GM18526 (cell line): Measurements from ENCODE around the gene COG5.

Source experiments
- POLR2A ChIP-seq: IDR thresholded peaks from 3 replicates; pipeline ENCODE4 v1.6.1; 2011; ENCODE audit not compliant: insufficient read length; ENCODE audit errors: extremely low read depth

Gene COG5

DNA sequence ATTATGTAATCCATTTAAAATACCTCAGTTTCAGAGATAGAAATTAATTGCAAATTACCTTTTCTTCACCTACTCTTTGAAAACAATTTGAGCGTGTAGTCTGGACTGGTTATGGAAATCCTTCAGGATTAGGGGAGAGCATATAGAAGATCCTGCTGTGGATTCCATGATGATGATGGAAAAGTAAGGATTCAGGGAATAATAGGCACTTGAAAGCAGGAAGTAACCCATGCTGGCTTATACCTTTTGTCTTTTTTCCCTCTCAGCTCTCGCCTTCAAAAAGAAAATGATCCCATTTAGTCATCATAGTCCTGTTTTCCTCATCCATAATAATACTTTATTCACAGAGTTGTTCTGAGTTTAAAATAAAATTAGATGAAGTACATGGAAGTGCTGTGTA is 390.5 kb downstream of the COG5 start:
- TF ChIP-seq POLR2A: no peak

DNA sequence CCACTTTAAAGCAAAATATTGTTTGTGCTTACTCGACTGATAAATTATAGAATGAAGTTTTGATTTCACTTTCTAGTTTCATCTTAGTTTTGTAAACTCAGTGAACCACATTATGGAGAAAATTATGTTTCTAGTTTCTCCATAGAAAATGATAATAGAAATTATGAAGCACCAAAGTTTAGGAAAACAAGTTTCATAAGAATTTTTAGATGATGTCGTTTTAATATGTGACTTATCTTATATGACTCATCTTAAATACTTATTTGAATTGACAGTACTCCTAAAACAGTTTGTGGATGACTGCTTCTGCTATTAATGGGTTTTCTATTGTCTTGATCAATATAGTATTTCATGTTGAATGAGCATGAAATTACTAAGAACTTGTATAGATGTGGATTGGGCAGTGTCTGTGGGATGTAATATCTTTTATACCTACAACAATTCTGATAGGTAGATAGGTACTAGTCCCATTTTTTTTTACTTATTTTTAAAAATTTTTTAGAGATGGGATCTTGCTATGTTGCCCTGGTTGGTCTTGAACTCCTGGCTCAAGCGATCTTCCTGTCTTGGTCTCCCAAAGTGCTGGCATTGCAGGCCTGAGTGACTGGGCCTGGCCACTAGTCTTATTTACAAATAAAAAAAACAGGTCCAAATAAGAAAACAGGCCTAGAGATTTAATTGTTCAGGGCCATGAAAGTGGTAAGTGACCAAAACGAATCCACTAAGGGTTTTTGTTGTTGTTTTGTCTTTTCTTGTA is 391.3 kb downstream of the COG5 start:
- TF ChIP-seq POLR2A: no peak

DNA sequence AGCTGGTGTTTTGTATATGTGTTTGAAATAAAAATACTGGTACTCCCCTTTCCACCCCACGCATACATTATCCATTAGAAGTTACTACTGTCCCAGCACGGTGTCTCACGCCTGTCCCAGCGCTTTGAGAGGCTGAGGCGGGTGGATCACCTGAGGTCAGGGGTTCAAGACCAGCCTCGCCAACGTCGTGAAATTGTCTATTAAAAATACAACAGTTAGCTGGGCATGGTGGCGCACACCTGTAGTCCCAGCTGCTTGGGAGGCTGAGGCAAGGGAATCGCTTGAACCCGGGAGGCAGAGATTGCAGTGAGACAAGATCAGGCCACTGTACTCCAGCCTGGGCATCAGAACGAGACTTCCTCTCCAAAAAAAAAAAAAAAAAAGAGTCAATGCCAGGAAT is 392.2 kb downstream of the COG5 start:
- TF ChIP-seq POLR2A: no peak

DNA sequence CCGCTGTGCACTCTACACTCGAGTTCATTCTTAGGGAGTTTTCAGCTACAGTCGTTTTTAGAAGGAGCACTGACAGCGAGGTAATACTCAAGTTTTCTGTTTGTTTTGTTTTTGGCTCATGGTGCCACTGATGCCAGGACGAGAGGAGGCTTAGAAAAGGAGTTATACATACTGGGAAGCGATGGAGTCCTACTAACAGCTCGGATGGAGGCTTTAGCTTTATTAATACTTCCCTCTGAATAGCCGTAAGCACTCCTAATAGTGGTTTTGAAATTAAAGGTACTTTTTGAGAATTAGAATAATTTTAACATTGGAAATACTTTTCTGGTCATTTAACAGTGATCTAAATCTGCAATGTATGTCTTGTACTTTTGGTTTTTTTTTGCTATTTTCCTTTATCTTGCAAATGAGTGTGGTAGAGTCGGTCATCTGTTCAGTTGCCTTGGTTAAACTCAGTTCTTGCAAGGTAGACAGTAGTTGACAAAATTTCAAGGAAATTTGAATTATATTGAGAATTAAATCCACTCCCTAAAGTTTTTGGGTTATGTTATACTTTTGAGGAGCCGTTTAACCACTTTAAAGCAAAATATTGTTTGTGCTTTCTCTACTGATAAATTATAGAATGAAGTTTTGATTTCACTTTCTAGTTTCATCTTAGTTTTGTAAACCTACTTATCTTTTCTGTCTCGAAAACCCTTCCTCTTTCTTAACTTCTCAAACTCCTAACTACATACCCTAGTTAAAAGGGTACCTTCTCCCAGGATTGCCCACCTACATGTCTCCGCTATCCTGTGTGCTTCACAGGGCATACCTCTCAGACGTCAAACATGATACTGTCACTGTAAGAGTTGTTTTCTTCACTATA is 393.4 kb downstream of the COG5 start:
- no peak for TF ChIP-seq POLR2A

DNA sequence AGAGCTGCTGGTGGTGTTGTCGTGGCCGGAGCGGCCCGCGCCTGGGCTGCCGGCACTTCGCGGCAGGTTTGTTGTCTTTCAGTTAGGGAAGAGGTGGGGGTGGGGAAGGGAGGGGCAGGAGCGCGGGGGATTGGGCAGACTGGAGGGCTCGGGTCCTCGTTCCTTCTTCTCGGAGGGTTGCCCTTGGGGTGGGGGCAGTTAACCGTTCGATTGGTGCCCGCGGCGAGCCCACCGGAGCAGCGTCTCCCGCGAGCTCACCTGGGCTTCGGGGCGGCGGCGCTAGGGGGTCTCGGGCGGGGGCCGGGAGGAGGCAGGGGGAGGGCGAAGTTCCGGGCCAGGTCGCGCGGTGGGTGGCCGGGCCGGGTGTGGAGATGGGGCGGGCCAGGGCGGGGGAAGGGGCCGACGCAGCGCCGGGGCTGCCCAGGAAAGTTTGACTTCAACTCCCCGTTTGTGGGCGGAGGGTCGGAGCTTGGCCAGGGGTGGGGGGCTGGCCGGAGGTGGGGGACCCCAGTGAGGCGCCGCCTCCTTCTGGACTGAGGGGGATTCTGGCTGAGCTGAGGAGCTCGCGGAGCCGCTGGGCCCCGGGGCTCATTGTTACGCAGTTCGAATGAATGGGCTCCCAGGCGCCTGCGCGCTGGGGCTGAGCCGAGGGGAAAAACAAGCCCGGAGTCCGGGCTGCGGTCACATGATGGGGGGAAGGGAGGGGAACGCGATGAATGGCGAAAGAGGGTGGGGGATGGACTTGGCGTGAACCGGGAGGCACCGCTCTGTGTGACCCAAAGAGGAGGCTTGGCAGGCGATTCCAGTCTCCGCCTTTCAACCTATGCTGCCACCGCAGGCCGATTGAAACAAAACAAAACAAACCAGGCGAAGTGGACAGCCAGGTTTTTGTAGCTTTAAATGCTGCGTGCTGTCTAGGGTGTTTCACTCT is 394.3 kb downstream of the COG5 start:
- TF ChIP-seq POLR2A: no peak

DNA sequence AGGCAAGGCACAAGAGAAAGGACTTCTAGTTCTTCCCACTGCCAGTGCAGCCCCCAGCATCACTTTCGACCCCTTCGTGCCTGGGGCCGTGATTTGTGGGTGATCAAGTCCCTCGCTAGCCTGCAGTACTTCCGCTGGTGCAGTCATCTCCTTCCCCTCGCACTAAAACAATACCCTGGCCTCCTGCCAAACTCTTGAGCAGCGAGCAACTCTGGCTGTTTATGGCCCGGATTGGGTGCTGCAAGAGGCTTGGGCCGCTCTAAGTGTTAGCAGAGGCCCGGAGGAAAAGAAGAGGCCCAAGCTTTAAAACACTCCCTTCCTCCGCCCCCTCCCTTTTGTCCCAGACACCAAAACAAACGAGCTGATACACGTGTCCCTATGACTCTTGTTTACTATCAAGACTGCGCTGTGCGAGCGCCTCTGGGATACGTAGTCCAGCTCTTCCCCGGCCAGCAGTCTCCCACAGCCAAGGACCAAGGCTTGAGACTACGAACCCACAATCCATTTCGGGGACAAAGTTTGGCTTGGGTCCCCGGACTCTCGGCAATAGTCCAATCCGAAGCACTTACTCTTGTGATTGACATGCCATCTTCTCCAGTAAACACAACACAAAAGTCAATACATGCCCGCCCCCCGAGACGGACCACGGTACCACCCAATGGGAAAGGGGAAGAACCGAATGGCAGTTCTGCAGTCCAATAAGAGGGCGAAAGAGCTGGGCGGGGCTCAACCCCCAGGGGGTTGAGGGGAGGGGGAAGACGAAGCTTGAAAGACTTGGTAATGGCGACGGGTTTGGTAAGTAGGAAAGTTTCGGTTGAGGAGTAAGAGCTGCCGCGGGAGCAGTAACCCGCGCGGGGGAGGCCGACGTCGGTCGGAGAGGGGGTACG is 395.2 kb downstream of the COG5 start, which contains the start of gene HBP1:
TSS of gene HBP1 (plus strand) at position 771 of the 887 bp plus-strand sequence. CDS start 10,891 bp downstream, outside the sequence.
- TF ChIP-seq POLR2A: peak; percentile 39

DNA sequence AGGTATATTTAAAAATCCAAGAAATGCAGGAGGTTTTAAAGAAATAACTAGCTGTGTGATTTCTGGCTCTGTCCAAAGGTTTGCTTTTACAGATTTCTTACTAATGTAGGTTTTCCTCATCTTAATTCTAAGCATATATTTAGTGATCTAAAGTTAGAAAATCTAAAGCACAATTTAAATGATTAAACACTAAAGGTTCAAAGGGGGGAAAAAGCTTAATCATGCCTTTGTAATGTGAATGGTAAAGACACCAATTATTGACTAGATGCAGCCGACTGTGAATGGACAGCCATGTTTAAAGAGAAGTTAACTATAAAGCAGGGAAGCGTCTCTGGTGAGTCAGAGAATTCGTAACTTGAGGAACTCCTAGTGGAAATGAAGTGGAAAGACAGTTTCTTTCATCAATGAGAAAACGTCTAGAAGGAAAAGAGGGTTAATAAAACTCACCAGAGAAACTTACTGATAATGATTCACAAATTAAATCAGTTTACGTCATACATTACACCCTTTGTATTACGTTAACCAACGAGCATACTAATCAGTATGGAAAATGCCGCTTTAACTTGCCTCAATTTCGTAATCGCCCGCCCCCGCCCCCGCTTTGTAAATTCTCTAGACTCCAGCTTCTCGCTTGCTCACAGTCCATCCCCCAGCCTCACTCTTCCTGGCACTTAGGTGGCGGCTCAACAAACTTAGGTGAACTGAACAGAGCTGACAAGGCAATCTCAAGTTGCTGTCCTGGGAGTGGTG is 396.1 kb downstream of the COG5 start:
- no peak for TF ChIP-seq POLR2A

DNA sequence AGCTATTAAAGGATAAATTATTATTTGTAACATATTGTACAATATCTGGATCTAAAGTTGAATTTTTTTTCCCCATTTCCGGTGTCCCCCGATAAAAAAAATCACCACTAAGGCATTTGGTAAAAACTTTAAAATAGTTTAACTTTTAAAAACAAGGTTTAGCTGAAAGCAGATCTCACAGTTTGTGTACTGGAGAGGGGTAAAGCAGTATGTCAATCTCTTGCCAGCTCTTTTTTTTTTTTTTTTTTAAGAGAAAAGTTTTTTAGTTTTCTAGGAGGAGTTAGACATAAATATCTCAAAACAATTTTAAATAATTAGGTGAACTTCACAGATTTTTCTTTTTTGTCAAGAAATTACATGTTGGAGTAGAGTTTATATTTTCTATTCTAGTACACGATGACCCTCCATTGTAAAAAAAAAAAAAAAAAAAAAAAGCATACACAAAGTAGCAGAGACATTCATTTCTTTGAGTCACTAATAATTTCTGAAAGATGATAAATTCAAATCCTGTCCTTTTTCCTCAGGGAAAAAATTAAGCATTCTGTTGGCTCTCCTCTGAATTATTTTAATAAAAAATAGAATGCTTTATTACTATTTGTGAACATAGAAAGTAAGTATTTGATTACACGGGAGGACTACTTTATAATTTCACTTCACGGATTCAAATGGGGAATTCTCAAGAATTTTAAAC is 396.8 kb downstream of the COG5 start:
- no peak for TF ChIP-seq POLR2A

DNA sequence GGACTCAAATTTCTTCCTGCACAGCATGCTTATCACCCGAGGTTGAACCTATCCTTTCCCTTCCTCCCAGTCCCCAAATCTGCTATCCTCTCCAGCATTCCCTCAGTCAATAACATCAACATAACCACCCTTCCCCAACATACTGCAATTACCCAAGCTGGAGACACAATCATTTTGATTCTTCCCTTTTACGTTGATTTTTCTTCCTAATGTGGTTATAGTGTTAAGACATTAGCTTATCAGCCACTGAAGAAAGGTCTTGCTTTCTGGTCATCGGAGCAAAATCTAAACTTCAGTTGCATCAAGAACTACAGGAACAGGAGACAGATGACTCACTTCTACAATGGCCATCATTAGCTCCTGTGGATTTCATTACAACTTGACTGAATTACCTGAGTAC is 398.4 kb downstream of the COG5 start:
- no peak for TF ChIP-seq POLR2A

DNA sequence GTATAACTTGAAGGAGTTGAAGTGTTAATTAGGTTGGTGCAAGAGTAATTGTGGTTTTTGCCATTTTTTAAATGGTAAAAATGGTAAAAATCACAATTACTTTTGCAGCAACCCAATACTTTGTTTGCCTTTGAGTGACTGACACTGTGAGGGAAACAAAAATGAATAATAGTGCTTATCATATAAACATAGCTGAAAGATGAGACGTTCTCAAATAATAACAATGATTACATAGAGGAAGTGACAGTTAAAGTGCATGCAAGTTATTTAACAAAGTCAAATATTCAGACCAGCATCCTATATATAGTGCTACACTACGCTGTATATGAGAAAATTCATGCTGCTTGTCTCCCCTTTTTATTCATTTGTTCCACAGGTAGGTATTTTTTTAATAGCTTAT is 399.6 kb downstream of the COG5 start:
- no peak for TF ChIP-seq POLR2A

DNA sequence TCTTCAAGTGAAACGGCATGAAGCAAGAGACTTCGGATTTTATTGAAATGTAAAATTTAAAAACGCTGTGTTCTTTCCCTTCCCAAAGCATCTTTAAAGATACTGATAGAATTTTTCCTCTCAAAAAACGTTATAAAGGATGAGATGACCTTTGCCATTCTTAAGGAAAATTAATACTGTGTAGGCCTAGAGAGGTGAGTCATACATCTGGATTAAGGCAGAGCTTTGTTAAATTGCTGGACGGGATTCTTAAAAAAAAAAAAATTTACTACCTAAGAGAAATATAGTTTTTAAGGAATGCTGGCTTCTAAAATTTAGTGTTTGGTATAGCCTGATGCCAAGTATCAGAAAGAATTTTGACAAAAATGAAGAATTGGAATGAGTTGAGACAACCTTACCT is 401.2 kb downstream of the COG5 start:
- no peak for TF ChIP-seq POLR2A

DNA sequence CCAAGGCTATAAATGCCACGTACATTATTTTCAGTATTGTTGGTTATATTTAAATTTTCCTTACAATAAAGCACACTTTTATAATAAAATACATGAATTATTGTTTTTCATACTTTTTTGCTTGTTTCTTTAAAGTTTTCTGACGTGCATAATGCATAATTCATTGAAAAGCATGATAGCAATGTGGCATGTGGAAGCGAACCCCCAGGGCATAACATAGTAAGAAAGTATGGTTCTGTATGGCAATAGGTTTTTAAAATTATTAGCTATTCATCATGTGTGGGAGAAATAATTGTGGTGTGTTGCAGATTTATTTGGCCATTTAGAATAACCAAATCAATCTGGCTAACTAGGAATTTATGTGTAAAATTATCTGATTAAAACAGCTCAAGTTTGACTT is 402.3 kb downstream of the COG5 start:
- TF ChIP-seq POLR2A: no peak

DNA sequence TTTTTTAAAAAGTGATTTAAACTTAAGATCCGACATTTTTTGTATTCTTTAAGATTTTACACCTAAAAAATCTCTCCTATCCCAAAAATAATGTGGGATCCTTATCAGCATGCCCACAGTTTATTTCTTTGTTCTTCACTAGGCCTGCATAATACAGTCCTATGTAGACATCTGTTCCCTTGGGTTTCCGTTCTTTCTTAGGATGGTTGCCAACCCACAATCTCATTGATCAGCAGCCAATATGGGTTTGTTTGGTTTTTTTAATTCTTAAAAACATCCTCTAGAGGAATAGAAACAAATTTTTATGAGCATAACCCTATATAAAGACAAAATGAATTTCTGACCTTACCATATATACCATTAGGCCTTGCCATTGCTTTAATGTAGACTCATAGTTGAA is 403.3 kb downstream of the COG5 start:
- no peak for TF ChIP-seq POLR2A
